GM12873 (cell line): Measurements from ENCODE around the gene RRP8.
A peak's percentile ranks its signal among the peaks of the same experiment; 100 is the strongest.

ENCODE experiments used
- TF ChIP-seq, protein P1 (sequence below): IDR thresholded peaks from 2 replicates; pipeline ENCODE4 v1.5.1; 2012; ENCODE audit warnings: low read depth, mild to moderate bottlenecking, moderate library complexity, low read length, control low read depth; ENCODE audit not compliant: insufficient read depth; ENCODE audit errors: missing control alignments

RRP8 gene

DNA sequence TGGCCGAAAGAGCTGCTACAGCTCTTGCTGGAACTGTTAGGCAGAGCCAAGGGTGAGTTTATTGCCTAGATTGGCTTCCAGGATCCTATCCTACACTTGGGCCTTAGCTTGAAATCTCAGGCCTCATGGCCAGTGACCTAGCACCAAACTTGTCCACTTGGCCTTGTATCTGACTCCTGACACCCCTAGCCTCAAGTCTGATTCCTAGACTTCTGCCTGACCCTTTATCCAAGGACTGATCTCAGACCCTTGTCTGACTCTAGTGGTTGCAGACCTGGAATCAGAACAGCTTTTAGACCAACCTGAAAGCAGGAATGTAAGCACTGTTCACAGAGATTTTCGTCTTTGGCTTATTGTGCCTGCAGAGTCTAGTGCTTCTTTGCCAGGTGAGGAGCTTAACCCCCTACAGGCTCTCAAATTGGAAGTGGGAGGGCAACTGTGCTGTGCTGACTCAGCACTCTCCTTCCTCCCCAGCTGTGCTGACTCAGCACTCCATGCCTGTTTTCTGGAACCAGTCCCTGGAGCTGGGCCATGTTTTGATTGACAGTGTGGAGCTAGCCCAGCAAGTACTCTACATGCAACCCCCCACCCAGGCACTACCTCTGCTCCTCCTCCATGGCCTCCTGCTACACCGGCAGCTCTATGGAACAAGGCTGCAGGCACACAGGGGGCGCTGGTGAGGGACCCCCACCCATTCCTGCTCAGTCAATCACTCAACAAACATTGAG is 35.1 kb downstream of the RRP8 start:
- TF ChIP-seq, protein P1, sequence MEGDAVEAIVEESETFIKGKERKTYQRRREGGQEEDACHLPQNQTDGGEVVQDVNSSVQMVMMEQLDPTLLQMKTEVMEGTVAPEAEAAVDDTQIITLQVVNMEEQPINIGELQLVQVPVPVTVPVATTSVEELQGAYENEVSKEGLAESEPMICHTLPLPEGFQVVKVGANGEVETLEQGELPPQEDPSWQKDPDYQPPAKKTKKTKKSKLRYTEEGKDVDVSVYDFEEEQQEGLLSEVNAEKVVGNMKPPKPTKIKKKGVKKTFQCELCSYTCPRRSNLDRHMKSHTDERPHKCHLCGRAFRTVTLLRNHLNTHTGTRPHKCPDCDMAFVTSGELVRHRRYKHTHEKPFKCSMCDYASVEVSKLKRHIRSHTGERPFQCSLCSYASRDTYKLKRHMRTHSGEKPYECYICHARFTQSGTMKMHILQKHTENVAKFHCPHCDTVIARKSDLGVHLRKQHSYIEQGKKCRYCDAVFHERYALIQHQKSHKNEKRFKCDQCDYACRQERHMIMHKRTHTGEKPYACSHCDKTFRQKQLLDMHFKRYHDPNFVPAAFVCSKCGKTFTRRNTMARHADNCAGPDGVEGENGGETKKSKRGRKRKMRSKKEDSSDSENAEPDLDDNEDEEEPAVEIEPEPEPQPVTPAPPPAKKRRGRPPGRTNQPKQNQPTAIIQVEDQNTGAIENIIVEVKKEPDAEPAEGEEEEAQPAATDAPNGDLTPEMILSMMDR, result peak; percentile 5

DNA sequence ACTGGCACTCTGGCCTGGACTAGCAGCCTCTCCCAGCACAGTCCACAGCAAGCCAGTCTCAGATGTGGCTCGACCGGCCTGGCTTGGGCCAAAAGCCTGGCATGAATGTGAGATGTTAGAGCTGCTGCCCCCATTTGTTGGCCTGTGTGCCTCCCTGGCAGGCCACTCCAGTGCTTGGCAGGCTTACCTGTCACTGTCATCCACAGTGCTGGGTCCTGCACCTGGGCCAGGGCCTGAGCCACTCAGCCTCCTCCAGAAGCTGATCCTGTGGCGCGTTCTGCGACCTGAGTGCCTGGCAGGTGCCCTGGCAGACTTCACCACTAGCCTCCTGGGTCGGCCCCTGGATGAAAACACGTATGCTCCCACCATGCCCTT is 36.1 kb downstream of the RRP8 start:
- TF ChIP-seq, protein P1, result no peak

DNA sequence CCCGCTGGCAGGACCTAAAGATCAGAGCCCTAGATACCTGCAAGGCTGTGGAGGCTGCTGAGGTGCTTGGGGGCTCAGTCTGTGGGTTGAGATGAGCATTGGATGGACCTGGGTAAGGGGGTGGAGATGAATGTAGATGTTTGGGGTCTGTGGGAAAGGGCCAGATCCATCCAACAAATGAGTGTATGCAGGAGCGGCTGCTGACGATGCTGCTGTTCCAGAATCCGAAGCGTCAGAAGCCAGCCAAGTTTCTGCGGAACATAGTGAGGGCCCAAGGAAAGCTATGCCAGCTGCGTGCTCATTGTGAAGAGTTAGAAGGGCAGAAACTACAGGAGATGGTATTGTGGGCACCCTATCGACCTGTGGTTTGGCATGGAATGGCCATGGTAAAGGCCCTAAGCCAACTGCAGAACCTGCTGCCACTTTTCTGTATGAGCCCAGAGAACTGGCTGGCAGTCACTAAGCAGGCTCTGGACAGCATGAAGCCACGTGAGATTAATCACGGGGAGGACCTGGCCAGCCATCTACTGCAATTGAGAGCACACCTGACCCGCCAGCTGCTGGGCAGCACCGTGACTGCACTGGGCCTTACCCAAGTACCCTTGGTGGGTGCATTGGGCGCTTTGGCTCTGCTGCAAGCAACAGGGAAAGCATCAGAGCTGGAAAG is 36.6 kb downstream of the RRP8 start:
- TF ChIP-seq, protein P1, result no peak

DNA sequence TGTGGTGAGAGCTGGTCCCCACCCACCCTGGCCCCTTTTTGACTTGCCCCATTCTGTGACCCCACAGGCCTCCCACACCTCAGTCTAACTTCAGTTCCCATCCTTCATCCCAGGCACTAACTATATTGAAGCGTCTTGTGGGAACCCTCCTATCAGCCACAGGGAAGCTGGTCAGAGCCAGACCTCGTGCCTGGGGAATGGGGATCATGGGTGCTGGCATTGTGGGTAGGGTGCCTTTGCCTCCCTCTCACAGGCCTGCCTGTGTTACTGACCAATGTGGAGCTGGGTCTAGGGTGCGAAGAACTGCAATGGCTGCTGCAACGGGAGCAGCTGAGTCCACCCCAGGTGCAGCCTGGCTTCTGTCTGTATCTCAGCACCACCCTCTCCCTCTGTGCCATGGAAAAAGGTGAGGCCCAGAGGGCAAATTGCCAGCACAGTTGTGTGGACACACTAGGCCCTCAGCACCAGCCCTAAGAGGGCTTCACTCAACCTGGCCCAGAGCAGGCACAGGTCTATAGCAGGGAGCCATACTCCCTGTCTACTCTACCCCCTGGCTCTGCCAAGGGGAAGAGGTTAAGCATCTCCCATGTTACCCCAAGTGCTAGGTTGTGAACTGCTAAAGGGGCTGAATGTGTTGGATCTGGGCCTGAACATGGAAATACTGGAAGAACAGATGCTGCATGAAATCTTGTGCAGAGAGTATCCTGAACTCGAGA is 37.3 kb downstream of the RRP8 start:
- TF ChIP-seq, protein P1, result no peak

DNA sequence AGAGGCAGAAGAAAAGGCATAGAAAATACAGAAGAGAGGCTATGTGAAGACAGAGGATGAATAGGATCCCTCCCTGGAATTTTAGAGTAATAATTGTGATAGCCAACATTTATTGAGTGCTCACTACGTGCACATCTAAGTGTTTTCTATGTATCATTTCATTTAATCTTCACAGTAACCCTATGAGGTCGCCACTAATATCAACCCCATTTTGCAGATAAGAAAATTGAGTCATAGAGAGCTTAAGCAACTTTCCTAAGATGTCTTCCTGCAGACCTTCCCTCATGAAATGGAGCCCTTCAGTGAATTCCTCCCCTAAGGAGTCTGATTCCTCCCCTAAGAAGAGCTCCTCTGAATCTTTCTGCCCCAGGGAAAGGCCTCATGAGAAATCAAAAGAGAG is 38.1 kb downstream of the RRP8 start:
- TF ChIP-seq, protein P1, result no peak

DNA sequence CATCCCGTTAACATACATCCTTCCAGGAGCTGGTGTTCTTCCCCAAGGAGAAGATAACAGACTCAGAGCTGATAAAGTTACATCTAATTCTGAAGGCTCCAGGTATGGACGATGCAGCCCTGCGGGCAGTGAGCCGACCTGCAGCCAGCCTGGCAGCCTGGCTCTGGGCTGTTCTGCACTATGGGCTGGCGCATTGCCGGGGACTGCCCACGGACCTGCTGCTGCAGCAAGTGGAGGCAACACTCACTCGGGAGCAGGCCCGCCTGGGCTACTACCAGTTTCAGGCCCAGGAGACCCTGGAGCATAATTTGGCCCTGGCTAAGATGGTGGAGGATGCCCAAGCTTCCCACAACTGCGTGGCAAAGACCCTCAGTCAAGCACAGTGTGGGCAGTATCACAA is 39.7 kb downstream of the RRP8 start:
- TF ChIP-seq, protein P1, result no peak

DNA sequence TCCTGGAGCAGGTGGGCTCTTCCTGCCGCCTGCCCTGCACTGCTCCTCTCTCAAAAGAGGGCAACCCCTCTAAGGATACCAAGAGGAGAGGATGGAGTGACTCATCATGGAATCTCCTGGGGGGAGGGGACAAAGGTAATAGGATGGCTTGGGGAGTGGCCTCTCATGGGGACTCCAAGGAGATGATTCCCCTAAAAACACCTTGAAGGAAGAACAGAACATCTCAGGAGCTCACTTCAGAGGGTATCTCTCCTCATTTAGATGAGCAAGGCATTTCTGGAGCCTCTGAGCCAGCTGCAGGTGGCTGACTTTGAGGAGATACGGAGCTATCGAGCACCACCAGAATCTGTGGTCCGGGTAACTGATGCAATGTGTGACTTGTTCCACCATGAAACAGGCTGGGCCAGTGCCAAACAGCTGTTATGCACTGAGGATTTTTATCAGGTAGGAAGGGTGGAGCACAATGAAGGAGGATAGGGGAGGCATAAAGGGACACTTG is 40.2 kb downstream of the RRP8 start:
- TF ChIP-seq, protein P1, result no peak
